KOPT-K1 (cell line): ENCODE data around the gene GYPA.
"Not testable (repeated sequence)": the region's sequence is repeated elsewhere in the genome, so short reads cannot be mapped to it uniquely, and the experiment has no call there.

Source experiments
- H3K27ac ChIP-seq: fragments of 200-600 bp; sonication (generic); 2 replicates; pipeline ENCODE4 v1.5.1; 2016; ENCODE audit warnings: antibody characterized with exemption, mild to moderate bottlenecking, low read depth, low read length; ENCODE audit not compliant: poor library complexity, severe bottlenecking
- H3K36me3 ChIP-seq: fragments of 200-600 bp; sonication (generic); 2 replicates; pipeline ENCODE4 v1.5.1; 2017; ENCODE audit warnings: antibody characterized with exemption, mild to moderate bottlenecking, low read length, moderate library complexity; ENCODE audit not compliant: insufficient read depth
- H3K9me3 ChIP-seq: fragments of 200-600 bp; sonication (generic); 2 replicates; pipeline ENCODE4 v1.5.1; 2017; ENCODE audit warnings: antibody characterized with exemption, low read length, mild to moderate bottlenecking; ENCODE audit not compliant: insufficient read depth, poor library complexity, severe bottlenecking

The GYPA gene

DNA sequence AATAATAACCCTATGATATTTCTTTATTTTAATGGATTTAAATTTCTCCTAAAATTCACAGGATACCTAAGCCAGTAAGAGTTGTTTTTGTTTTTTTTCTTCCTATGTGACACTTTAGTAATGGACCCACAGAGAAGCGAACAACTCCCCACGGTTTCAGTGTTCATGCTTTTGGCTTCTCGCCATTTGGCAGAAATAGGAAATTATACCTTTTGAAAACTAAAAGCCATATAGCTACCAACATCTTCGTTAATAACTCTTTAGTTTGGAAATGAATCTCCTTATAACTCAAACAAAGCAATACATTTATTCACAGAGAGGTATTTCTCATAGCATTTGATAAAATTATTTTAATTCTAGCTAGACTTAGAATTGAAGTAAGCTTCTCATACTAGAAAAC, 527 bp downstream of the GYPA start:
- H3K9me3 ChIP-seq, H3K27ac ChIP-seq, H3K36me3 ChIP-seq: not testable (repeated sequence)

DNA sequence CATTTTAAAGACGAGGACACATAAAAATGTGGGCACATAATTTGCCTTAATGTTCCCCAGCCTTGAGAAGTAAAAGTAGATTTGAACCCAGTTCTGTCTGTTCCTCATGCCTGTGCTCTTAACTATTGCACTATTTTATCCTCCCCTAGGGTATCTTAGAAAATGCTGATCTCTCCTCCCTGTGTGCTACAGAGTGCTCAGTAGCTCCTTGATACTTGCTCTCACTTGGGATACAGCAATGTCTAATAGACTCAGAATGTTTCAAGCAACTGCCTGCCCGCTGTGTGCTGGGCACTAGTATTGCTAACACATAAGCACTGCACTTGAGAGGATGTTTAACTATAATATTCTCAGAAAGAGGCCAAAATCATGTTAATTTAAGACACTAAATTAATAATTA, 971 bp downstream of the GYPA start:
- not testable (repeated sequence) for H3K9me3 ChIP-seq, H3K27ac ChIP-seq

DNA sequence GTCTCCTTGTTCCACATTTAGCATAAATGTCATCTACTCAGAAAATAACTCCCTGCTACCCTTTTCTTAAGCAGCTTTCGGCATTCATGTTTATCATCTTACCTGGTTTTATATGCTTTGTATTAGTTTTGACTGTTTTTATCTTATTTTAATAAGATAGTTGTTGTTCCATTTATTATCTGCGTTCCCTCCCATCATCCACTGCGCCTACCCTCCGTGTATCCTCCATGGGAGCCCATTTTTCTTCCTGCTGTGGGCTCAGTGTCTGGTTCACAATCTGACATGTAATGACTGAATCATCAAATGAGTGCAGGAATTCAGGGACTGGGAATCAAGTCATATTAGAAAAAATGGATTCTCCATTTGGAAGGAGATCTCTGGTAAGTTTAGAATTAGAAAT, 2.3 kb downstream of the GYPA start:
- not testable (repeated sequence) for H3K36me3 ChIP-seq, H3K9me3 ChIP-seq, H3K27ac ChIP-seq

More for the DNA sequence above, 971 bp downstream of the GYPA start:
- H3K36me3 ChIP-seq: not testable (repeated sequence)

DNA sequence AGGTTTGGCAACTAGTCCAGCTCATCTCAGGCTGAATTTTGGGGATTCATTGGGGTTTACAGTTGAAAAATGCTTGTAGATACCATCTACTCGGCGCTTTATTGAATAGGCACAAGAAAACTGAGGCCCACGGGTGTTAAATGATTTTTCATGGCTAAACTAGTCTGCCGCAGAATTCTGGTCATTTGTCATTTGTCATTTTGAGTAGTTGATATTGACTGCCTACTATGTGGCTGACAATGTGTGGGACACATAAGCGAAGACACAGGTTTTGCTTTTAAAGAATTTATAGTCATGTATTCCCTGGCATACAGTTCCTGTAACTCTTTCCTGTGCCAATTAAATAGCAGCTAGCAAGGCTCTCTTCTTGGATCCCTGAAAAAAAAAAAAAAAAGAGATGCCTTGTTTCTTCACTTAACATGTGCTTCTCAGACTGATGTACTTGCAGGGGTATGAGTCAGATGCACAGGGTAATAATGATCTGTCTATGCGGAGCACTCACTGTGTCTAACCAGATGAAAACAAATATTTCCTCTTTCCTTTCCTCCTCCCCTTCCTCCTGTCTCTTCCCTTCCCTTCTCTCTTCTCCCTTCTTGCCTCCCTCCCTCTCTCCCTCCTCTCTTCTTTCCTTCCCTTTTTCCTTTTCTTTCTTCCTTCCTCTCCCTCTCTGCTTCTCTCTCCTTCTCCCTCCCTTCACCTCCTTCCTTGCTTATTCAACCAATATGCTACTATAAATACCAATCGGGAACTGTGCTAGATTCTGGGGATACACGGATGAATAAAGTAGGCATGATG, 3.2 kb downstream of the GYPA start:
- not testable (repeated sequence) for H3K36me3 ChIP-seq, H3K27ac ChIP-seq, H3K9me3 ChIP-seq

DNA sequence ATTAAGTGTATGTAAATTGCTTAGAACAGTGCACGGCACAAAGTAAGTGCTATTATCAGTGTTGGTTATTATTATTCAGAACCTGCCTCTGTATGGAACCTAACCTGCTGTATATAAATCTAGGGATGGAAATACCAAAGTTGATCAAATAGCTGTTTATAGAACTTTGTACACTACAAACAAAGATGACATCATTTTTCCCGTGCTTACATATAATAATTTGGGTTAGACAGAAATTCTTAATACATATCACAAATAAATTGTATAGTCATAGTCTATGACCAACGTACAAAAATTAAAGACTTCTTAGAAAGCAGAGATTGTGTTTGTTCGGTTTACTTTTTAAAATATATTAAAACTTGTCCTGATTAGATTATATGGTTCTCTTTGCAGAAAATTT, 4.3 kb downstream of the GYPA start:
- not testable (repeated sequence) for H3K9me3 ChIP-seq, H3K36me3 ChIP-seq, H3K27ac ChIP-seq

DNA sequence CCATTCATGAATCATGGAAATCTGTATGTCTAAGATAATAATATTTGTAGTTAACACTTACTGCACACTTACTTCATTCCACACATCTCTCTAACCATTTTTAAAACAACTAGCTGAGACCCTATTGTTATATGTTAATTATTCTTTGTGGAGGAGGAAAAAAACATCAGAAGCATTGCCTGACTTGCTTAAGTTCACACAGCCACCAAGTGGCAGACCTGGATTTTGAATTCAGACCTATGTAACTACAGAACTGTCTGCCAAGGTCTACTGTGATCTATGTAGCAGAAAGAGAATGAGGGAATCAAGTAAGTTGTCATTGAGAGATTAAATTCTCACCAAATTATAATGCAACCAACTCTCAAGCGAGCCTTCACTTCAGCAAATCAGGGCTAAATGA, 10.4 kb downstream of the GYPA start:
- H3K9me3 ChIP-seq: not testable (repeated sequence)

DNA sequence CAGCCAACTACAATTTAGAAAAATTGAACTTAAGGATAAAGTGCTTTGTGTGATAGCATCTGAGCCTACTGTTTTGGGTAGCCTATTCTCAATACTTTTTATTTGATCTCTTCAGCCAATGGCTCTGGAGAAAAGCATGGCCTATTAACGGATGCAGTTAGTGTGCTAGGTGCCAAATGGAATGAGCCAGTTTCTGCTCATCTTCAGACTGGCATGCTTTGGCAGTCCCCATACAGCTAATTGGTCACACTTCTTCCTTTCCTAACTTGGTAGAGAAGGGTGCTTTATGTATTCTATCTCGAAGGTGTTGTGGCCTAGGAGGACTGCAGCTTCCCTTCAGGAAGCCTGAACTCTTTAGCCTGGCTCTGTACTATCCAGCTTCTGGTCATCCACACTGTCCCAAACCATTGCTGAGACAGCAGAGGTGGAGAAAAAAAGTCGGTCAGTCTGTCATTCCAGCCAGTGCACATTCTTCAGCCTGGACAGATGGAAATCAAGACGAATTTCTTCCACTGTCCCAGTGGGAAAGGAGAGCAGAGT, 11.1 kb downstream of the GYPA start:
- not testable (repeated sequence) for H3K27ac ChIP-seq, H3K9me3 ChIP-seq, H3K36me3 ChIP-seq

More for the DNA sequence above, 10.4 kb downstream of the GYPA start:
- not testable (repeated sequence) for H3K27ac ChIP-seq, H3K36me3 ChIP-seq

DNA sequence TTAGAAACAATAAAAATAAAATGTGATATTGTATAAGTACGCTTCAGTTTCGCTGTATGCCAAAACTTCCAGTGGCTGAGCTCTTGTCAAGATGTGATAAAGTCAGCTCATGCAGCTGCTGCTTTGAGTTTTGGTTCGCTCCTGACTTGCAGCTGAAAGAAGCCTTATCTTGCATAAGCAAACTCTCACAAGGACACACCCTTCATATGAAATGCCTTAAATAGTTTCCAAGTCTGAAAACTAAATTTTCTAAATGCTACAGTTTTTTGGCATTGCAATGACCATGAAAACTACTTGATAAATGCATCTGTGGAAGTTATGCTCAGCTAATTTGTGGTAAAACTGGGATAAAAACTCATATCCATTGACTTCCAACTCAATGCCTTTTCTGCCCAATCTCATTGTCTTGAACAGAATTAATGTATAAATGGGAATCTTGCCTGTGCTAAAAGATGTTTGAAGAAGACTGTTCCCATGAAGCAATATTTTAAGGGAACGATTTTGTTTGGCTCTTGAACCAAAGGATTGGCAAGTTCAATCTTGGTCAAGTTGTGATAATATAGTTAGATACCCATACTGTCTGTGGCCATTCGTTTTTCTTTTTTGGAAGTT, 11.7 kb downstream of the GYPA start:
- not testable (repeated sequence) for H3K9me3 ChIP-seq, H3K27ac ChIP-seq, H3K36me3 ChIP-seq

- H3K27ac ChIP-seq, H3K9me3 ChIP-seq, H3K36me3 ChIP-seq: not testable (repeated sequence)
Measured at GRCh38 chr4:144125109-144125508, 15.4 kb downstream of the GYPA start.

DNA sequence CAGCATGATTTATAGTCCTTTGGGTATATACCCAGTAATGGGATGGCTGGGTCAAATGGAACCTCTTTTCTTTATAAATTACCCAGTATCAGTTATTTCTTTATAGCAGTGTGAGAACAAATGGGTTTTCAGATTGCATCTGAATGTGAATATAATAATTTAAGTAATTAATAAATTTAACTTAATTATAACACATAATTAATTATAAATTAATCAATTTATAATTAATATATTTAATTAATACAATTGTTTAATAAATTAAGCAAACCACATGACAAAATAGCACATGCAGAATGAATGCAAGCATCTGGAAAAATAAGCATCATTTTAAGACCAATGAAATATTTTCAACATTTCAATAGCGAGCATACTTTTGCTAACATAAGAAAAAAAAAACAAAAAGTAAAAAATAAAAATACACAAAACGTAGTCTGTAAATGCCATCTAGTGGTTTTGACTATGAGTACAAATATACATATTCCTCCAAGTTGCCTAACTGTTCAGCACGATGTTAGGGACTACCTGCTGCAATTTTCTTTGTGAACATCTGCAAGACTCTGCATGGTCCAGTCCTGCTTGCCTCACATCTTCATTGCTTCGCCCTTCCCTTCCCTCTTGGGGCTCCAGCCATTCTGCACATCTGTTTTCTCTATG, 16.4 kb downstream of the GYPA start:
- not testable (repeated sequence) for H3K9me3 ChIP-seq, H3K36me3 ChIP-seq, H3K27ac ChIP-seq

- not testable (repeated sequence) for H3K36me3 ChIP-seq, H3K27ac ChIP-seq, H3K9me3 ChIP-seq
Measured at GRCh38 chr4:144123269-144123668, 17.2 kb downstream of the GYPA start.

DNA sequence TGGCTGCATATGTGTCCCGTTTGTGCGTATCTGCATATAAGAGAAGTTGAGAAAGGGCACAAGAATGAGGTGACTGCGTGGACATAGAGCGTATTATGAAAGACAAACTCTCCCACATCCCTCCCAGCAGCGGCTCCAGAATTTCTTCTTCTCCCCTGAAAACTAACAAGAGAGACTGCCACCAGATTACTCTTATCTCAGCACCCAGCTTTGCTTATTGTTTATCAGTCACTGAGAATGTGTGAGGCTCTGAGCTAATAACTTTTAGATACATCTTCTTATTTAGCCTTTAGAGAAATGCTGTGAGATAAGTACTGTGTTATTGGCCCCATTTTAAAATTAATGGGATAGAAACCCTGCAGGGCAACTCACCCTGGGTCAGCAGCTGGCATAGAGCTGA, 20.8 kb downstream of the GYPA start:
- H3K36me3 ChIP-seq: not testable (repeated sequence)

DNA sequence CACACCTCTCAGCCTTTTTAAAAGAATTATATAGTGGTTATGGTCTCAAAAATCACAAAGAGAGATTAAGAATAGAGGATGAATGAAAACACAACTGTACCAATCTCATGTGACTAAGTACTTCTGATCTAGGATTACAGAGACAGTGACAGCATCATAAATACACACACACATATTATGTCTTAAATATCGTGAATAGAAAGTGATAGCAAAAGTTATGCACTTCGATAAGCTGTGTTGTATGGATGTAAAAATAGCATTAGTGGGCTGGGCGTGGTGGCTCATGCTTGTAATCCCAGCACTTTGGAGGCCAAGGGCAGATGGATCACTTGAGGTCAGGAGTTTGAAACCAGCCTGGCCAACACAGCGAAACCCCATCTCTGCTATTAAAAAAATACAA, 25.0 kb downstream of the GYPA start:
- H3K9me3 ChIP-seq: no peaks in the 10 kb centered on the region
- H3K27ac ChIP-seq: no peak overlapping the region
- no peaks in the 10 kb centered on the region for H3K36me3 ChIP-seq

More for the DNA sequence above, 20.8 kb downstream of the GYPA start:
- H3K27ac ChIP-seq, H3K9me3 ChIP-seq: not testable (repeated sequence)

DNA sequence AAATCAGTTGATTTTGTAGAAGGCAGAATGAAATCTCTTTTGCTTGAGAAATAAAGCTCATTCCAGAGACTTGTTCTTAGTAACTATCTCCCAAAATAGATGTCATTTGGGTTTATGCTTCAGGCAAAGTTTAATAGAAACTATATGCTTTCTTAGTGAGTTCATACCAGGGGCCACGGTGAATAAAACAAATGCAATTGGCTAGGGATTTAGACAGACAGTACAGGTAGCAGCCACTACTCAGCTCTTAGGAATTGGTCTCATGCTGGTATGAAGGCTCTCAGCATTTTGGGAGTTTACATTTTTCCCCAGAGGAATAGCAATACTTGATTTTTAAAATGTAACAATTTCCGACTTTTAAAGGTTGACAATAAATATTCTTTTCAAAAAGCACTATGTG, 27.0 kb downstream of the GYPA start:
- no peaks in the 10 kb centered on the region for H3K36me3 ChIP-seq
- no peaks in the 10 kb centered on the region for H3K9me3 ChIP-seq
- no peak overlapping the region for H3K27ac ChIP-seq

GRCh38 chr4:144104509-144105130, 35.9 kb downstream of the GYPA start:
- H3K27ac ChIP-seq: no peak overlapping the region
- H3K9me3 ChIP-seq: no peaks in the 10 kb centered on the region
- H3K36me3 ChIP-seq: no peaks in the 10 kb centered on the region
